IMR-90 (cell line): ENCODE measurements around the gene PRCD.

Experiments
- CEBPB ChIP-seq: IDR thresholded peaks from 2 replicates; pipeline ENCODE4 v1.6.1; 2012; ENCODE audit warnings: low read depth, low read length, improper control_type of control experiment
- CHD1 ChIP-seq: IDR thresholded peaks from 2 replicates; pipeline ENCODE4 v1.6.1; 2012; ENCODE audit warnings: low read depth, low read length, improper control_type of control experiment
- CTCF ChIP-seq: conservative IDR thresholded peaks from 2 replicates; pipeline ENCODE4 v1.5.1; 2012; ENCODE audit warnings: mild to moderate bottlenecking, low read depth, low read length, improper control_type of control experiment
- ELK1 ChIP-seq: fragments of 150-350 bp; IDR thresholded peaks from 2 replicates; pipeline ENCODE4 v1.6.1; 2016; ENCODE audit warnings: low read depth, mild to moderate bottlenecking, low read length, moderate library complexity, borderline replicate concordance
- FOS ChIP-seq: fragments of 150-350 bp; IDR thresholded peaks from 2 replicates; pipeline ENCODE4 v1.6.1; 2016; ENCODE audit warnings: low read depth, low read length
- MAFK ChIP-seq: IDR thresholded peaks from 2 replicates; pipeline ENCODE4 v1.6.1; 2012; ENCODE audit warnings: low read depth, low read length, improper control_type of control experiment
- MXI1 ChIP-seq: IDR thresholded peaks from 2 replicates; pipeline ENCODE4 v1.6.1; 2012; ENCODE audit warnings: low read depth, mild to moderate bottlenecking, low read length, moderate library complexity, borderline replicate concordance
- NFE2L2 ChIP-seq: fragments of 150-350 bp; IDR thresholded peaks from 2 replicates; pipeline ENCODE4 v1.6.1; 2016; ENCODE audit warnings: low read depth, mild to moderate bottlenecking, low read length
- POLR2A ChIP-seq: IDR thresholded peaks from 2 replicates; pipeline ENCODE4 v1.6.1; 2012; ENCODE audit warnings: mild to moderate bottlenecking, low read depth, low read length
- RAD21 ChIP-seq: IDR thresholded peaks from 2 replicates; pipeline ENCODE4 v1.6.1; 2012; ENCODE audit warnings: low read length, improper control_type of control experiment
- RCOR1 ChIP-seq: IDR thresholded peaks from 2 replicates; pipeline ENCODE4 v1.6.1; 2012; ENCODE audit warnings: mild to moderate bottlenecking, low read length, improper control_type of control experiment; ENCODE audit not compliant: insufficient replicate concordance
- RFX5 ChIP-seq: IDR thresholded peaks from 2 replicates; pipeline ENCODE4 v1.8.0; 2012; ENCODE audit warnings: low read depth, mild to moderate bottlenecking, low read length, moderate library complexity
- USF2 ChIP-seq: fragments of 150-350 bp; IDR thresholded peaks from 2 replicates; pipeline ENCODE4 v1.6.1; 2017; ENCODE audit warnings: mild to moderate bottlenecking, antibody characterized with exemption, low read length, low read depth

GRCh38 chr17:76530095-76530723 is 9.6 kb upstream of the PRCD start:
- TF ChIP-seq CTCF (no peak), POLR2A (no peak; the same call in 1 of the 2 replicates), ELK1 (no peak), USF2 (0 out of 2 replicates have a peak, but pooled peaks have one; percentile 33), CHD1 (no peak), RAD21 (no peak), NFE2L2 (no peak), CEBPB (no peak), RFX5 (no peak), MXI1 (peak; percentile 31; the same call in 1 of the 2 replicates), MAFK (no peak), RCOR1 (no peak), FOS (no peak)
